HG03354 (cell line): ENCODE measurements around the gene GPR183.

Source experiments
- ATAC-seq: cut with Tn5 transposase; IDR thresholded peaks from one replicate; pipeline ENCODE4 v1.9.1; 2021; ENCODE audit warnings: mild to moderate bottlenecking; ENCODE audit not compliant: unreplicated experiment, poor library complexity, severe bottlenecking

The GPR183 gene

GRCh38 chr13:99313941-99314340, 6.7 kb upstream of the GPR183 start:
- no peak for ATAC-seq

DNA sequence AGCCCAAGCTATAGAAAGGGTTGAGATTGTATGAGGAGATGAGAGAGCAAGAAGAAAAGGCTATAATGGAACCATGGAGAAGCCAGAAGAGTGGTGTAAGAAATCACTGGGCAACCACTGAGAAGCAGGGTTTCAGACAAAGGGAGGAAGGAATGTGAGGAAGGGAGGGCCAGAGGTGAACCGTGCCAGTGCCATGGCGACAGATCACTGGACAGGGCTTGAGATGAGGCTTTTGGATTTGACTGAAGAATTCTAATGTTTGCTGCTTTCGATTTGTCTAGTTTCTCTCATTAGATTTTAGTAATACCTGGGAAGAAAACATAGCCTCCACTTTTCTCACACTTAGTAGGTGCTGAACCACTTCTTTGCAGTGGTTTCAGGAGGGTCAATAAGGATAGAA, 6.3 kb upstream of the GPR183 start:
- no peak for ATAC-seq

- no peak for ATAC-seq
Measured at GRCh38 chr13:99312493-99312883, 5.3 kb upstream of the GPR183 start.

GRCh38 chr13:99311748-99312492, 4.7 kb upstream of the GPR183 start:
- no peak for ATAC-seq

DNA sequence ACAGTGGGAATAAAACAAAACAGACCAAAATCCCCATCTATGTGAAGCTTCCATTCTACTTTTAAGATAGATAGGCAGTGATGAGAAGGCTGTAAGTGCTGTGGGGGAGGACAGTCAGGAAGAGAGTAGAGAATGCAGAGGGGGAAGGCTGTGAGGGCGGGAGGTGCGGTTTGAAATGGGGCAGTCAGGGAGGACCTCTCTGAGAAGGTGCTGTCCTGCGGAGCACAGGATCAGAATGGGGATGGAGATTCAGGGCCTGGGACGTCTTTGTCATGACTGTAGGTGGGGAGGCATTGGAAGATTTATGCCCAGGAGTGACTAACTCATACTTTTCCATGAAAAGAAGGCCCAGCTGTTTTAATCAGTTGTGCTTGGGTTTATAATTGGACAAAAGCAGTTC, 3.9 kb upstream of the GPR183 start:
- ATAC-seq = no peak

DNA sequence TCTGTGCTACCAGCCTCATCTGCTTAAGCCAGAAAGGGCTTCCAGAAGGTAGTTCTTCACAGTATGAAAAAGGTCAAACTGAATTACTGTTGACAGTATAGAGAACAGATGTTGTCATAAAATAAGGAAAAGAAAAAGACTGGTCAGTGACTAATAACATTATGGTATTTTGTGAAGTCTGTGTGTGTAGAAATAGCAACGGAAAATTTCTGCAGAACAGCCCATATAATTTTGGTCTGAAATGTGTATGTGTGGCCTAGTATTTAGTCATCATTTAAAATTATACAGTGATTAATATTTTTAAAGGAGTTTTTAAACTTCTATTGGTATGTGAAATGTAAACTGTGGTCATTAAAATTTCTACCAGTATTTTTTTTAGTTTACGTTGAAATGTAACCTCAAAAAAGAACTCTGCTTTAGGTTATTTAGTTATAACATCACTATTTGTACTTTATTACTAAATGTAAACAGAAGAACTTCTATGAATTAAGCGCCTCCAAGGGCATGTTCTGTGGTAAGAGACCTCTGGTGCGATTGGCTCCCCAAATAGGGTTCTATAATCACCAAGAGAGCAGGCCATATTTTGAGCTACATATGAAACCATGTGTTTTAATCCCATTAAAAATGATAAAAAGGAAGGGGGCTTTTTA, 3.3 kb upstream of the GPR183 start:
- peak; percentile 41 for ATAC-seq

DNA sequence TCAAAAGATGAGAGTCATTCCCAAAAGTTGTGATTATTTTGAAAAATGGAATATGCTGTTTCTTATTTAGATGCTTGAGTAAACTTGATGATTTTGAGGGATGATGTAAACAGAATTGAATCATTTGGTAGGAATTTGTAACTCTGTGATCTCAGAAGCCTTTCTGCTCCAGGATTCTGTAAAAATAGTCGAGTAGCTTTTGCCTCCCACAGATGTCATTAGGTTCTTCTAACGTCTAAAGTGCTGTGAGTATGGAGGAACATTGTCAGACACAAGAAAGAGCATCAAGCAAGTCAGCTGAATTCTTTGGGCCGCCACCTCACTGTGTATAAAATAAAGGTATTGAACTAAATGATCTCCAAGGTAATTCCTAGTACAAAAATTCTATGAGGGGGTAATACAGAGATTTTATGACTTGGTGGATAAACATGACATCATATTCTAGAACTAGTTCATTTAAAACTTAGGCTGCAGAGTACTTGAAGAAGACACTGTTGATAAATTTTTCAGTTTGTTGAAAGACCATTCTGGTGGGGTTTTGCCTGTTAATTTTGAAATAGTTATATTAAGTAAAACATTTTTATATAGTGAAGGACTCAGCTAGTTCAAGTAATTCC, 1.4 kb upstream of the GPR183 start:
- no peak for ATAC-seq

DNA sequence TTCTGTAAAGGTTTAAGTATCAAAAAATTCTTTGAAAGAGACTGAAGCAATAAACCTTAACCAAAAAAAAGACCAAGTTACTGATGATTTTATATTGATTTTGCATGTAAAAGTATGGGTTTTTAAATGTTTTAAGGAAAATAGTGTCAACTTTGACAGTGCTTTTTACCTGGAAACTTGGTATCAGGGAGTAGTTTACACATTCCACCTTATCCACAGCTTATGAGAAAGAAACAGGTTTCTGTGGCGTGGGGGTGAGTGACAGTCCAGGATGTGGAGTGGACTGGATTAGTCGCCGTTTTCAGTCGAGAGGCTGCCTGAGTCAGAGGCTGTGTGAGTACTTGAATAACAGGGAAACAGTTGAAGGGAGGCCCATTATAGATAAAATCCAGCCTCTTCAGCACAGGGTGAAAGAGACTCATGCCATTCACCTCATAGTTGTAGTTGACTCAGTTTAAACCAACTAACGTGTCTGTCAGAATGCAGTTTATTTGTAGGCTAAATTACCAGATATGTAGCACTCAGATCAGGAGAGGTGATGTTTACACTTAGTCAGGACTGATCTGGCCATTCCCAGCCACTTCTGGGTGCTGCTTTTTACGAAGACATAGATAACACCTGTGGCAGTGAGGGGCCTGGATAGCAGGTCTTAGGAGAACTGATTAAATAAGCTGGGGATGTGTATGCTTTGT, 595 bp upstream of the GPR183 start:
- ATAC-seq = peak; percentile 48

DNA sequence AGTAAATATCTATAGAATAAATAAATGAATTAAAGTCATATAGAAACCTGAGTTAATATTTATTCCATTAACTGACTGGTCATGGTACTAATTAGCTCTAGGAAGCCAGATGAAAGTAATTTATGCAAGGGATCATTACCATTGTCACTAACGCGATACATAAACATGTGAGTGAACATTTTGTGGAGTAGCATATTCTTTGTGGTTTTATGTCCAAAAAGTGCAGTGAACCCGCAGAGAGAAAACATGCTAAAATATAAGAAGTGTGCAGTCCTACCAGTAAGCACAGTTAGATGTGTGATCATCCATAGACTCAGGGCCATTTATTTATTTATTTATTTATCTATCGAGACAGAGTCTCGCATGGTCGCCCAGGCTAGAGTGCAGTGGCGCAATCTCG, 1.6 kb downstream of the GPR183 start:
- ATAC-seq = no peak

DNA sequence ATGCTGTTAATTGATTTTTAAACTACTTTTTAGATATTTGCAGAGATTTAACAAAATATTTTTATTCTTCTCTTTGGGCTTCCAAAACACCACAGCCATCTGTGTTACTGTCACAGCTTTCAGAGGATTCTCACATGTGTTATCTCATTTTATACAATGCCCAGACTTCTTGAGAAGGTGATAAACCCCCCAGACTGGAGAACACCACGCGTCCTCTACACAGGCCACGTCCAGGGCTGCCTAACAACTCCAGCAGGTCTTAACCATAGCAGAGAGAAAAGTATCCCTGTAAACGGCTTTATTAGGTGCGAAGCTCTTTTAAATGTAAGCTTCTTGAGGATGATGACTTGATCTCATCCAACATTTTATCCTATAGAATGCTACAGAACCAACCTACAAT, 2.0 kb downstream of the GPR183 start:
- no peak for ATAC-seq

- ATAC-seq = no peak
Measured at GRCh38 chr13:99304541-99304940, 2.7 kb downstream of the GPR183 start.

DNA sequence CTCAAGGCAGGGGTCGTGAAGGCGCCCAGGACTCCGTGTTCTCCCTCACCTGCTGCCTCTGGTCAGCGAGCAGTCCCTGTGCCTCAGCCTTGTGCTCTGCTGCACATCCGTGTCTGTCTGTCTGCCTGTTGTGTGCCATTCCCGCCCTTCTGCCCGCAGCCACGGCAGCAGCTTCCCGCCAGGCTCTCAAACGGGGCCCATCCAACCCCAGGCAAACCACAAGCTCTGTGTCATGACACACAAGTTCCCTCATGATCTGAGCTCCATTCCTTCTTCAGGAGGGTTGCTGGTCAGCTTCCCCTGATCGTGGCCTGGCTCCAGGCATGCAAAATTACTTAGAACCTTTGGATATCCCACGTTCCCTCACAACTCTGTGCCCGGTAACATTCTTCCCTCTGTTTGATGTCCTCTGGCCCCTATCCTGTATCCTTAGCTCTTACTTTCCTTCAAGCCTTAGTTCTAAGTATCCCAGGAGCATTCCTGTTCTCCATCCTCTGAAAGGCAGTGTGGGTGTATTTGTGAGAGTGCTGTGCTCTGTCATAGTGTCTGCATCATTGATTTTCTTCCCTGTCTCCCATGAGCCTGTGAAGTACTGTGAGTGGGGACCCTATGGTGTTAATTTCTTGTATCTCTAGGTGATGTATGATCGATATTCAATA, 3.2 kb downstream of the GPR183 start:
- ATAC-seq = no peak

GRCh38 chr13:99302637-99303505, 4.3 kb downstream of the GPR183 start:
- ATAC-seq = no peak

- ATAC-seq = no peak
Measured at GRCh38 chr13:99301913-99302636, 5.1 kb downstream of the GPR183 start.

- ATAC-seq = no peak
Measured at GRCh38 chr13:99301056-99301838, 6.0 kb downstream of the GPR183 start.

DNA sequence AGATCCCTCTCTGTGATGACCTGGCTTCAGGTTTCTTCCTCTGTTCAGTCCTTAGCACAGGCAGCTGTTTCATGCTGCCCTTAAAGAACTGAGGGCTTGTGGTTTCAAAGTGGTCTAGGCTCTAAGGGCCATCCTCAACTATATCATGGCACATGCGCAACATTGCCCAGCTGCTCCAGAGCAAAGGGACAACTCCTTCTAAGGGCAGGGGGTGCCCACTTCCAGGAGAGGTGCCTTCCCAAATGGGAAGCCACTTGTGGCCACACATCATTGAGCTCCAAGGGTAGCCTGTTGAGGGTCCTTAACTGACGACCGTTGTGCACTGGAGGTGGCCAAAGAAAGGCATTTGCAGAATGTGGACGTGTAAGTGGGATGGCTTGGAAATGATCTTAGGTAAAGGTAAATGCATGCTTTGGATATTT, 7.3 kb downstream of the GPR183 start:
- ATAC-seq = no peak

DNA sequence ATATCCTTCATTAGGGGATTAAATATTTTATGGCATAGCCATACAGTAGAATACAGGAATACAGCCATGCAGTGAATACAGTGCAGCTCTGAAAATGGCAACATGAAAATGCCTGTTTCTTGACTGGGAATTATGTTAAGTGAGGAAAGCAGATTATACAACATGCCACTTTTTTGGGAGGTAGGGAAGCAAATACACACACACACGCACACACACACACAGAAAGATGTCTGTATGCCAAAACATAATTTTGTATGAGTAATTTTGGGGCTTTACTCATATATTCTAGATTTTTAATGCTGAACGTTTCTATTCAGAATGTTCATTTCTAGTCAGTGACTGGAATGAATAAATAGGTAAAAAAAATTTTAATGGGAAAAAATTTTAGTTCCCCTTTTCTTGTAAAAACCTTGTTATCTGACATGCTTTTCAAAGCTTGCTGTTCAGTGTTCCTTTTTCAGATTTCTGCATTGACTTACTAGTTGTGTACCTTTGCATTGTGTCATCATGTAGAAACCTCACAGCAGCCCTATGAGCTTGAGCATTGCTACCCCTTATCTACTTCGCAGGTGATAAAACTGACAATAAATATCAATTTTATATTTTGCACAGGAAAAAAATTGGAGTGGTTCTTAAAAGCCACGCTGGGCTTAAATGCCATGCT, 7.8 kb downstream of the GPR183 start:
- ATAC-seq = no peak
